HFFc6 (cell line): Measurements from ENCODE around the gene SNX9. TPM values are rescaled to one million over a fixed set of nuclear protein-coding genes. Genes with fewer than 3 reads are reported as not detected.

Experiments used
- DNase-seq: peaks from one replicate; pipeline ENCODE4 v3.0.0-alpha.2; 2018
- H3K27ac Mint-ChIP-seq: 2 replicates; pipeline ENCODE4 v1.8.0; 2020; ENCODE audit warnings: mild to moderate bottlenecking, mixed read lengths
- H3K27me3 Mint-ChIP-seq: 2 replicates; pipeline ENCODE4 v1.8.0; 2021; ENCODE audit warnings: mild to moderate bottlenecking, moderate library complexity, mixed read lengths; ENCODE audit not compliant: insufficient read depth
- H3K36me3 Mint-ChIP-seq: 2 replicates; pipeline ENCODE4 v1.8.0; 2021; ENCODE audit warnings: low read depth, mixed read lengths
- H3K4me1 Mint-ChIP-seq: 2 replicates; pipeline ENCODE4 v1.8.0; 2020; ENCODE audit warnings: low read depth, mixed read lengths
- H3K4me3 Mint-ChIP-seq: 2 replicates; pipeline ENCODE4 v1.8.0; 2020; ENCODE audit warnings: mild to moderate bottlenecking, moderate library complexity, mixed read lengths
- H3K9me3 Mint-ChIP-seq: 2 replicates; pipeline ENCODE4 v1.8.0; 2020; ENCODE audit warnings: mild to moderate bottlenecking, mixed read lengths
- CTCF ChIP-seq: fragments of 200-600 bp; sonication (generic); IDR thresholded peaks from 2 replicates; pipeline ENCODE4 v1.5.0; 2021; ENCODE audit warnings: antibody characterized with exemption, mild to moderate bottlenecking
- total RNA-seq, 6 experiments: library from RNA; stranded (reverse); fragmentation: NEBNext Ultra II Directional; extraction: Animal tissue kit (Norgen Biotek cat#: 25700); gene quantifications; 2 replicates in 1 of 6; 3 replicates in 5 of 6; pipeline ENCODE4 v1.2.3, GENCODE V29; 2021

SNX9 gene
- total RNA-seq, 6 experiments from 2014 or later = 37.2 to 46.6 (median 40.9) TPM

GRCh38 chr6:157788180-157788579, 34.9 kb upstream of the SNX9 start:
- Mint-ChIP-seq H3K4me1 (peaks cover 6% of the 10 kb centered on the region; the same call in 1 of the 2 replicates), H3K27me3 (no peaks in the 10 kb centered on the region; the same call in none of the 2 replicates), H3K4me3 (no peak overlapping the region), H3K36me3 (no peaks in the 10 kb centered on the region), H3K9me3 (no peaks in the 10 kb centered on the region), H3K27ac (no peak overlapping the region)
- TF ChIP-seq CTCF = no peak
- DNase-seq = no peak

- no peak for TF ChIP-seq CTCF
- Mint-ChIP-seq H3K27ac (no peak overlapping the region), H3K4me1 (peaks cover 6% of the 10 kb centered on the region; the same call in 1 of the 2 replicates)
Measured at GRCh38 chr6:157789297-157789696, 33.7 kb upstream of the SNX9 start.

GRCh38 chr6:157789861-157790260, 33.2 kb upstream of the SNX9 start:
- peaks cover 6% of the 10 kb centered on the region; the same call in 1 of the 2 replicates for H3K4me1 Mint-ChIP-seq
- TF ChIP-seq CTCF = no peak
- no peaks in the 10 kb centered on the region; the same call in 1 of the 2 replicates for H3K36me3 Mint-ChIP-seq
- H3K27ac Mint-ChIP-seq = no peak overlapping the region
- H3K27me3 Mint-ChIP-seq = no peaks in the 10 kb centered on the region; the same call in none of the 2 replicates
- DNase-seq = no peak
- H3K9me3 Mint-ChIP-seq = no peaks in the 10 kb centered on the region
- H3K4me3 Mint-ChIP-seq = no peak overlapping the region

More at GRCh38 chr6:157789297-157789696, 33.7 kb upstream of the SNX9 start:
- DNase-seq = no peak
- no peaks in the 10 kb centered on the region for H3K9me3 Mint-ChIP-seq
- H3K27me3 Mint-ChIP-seq = no peaks in the 10 kb centered on the region; the same call in none of the 2 replicates
- H3K4me3 Mint-ChIP-seq = no peak overlapping the region
- no peaks in the 10 kb centered on the region; the same call in 1 of the 2 replicates for H3K36me3 Mint-ChIP-seq

GRCh38 chr6:157790548-157791160, 32.4 kb upstream of the SNX9 start:
- no peak for DNase-seq
- H3K4me1 Mint-ChIP-seq = peaks cover 6% of the 10 kb centered on the region
- H3K36me3 Mint-ChIP-seq = no peaks in the 10 kb centered on the region; the same call in 1 of the 2 replicates
- H3K27ac Mint-ChIP-seq = no peak overlapping the region
- H3K9me3 Mint-ChIP-seq = no peaks in the 10 kb centered on the region
- H3K27me3 Mint-ChIP-seq = no peaks in the 10 kb centered on the region; the same call in none of the 2 replicates
- no peak overlapping the region for H3K4me3 Mint-ChIP-seq
- no peak for TF ChIP-seq CTCF

- Mint-ChIP-seq H3K4me3 (no peak overlapping the region), H3K27me3 (no peaks in the 10 kb centered on the region; the same call in none of the 2 replicates), H3K4me1 (peaks cover 14% of the 10 kb centered on the region), H3K36me3 (no peaks in the 10 kb centered on the region; the same call in 1 of the 2 replicates), H3K9me3 (no peaks in the 10 kb centered on the region), H3K27ac (no peak overlapping the region)
- no peak for TF ChIP-seq CTCF
- no peak for DNase-seq
Measured at GRCh38 chr6:157791450-157791849, 31.6 kb upstream of the SNX9 start.
